KMS-11 (cell line): Measurements from ENCODE around the gene FBXO30.

ENCODE experiments used
- H2AFZ ChIP-seq: fragments of 200-600 bp; sonication (generic); 2 replicates; pipeline ENCODE4 v1.6.1; 2016; ENCODE audit warnings: antibody characterized with exemption, mixed run types, low read depth
- H3K27ac ChIP-seq: fragments of 200-600 bp; sonication (generic); 2 replicates; pipeline ENCODE4 v1.6.1; 2016; ENCODE audit warnings: mild to moderate bottlenecking, mixed run types
- H3K27me3 ChIP-seq: fragments of 200-600 bp; sonication (generic); 2 replicates; pipeline ENCODE4 v1.6.1; 2017; ENCODE audit warnings: mild to moderate bottlenecking, low read depth, mixed run types, moderate library complexity; ENCODE audit not compliant: insufficient read depth
- H3K36me3 ChIP-seq: fragments of 200-600 bp; sonication (generic); 2 replicates; pipeline ENCODE4 v1.6.1; 2017; ENCODE audit warnings: mild to moderate bottlenecking, mixed run types; ENCODE audit not compliant: insufficient read depth
- H3K4me1 ChIP-seq: fragments of 200-600 bp; sonication (generic); 2 replicates; pipeline ENCODE4 v1.6.1; 2016; ENCODE audit warnings: mild to moderate bottlenecking, low read depth, mixed run types; ENCODE audit not compliant: poor library complexity, severe bottlenecking
- H3K4me2 ChIP-seq: fragments of 200-600 bp; sonication (generic); 2 replicates; pipeline ENCODE4 v1.7.0; 2016; ENCODE audit warnings: mild to moderate bottlenecking, mixed run types
- H3K4me3 ChIP-seq: fragments of 200-600 bp; sonication (generic); IDR thresholded peaks from 2 replicates; pipeline ENCODE4 v1.6.1; 2017; ENCODE audit warnings: low read depth, low read length, mixed read lengths; ENCODE audit not compliant: insufficient read depth
- H3K79me2 ChIP-seq: fragments of 200-600 bp; sonication (generic); 2 replicates; pipeline ENCODE4 v1.6.1; 2016; ENCODE audit warnings: low read depth, mixed run types; ENCODE audit not compliant: insufficient read depth
- H3K9ac ChIP-seq: fragments of 200-600 bp; sonication (generic); 2 replicates; pipeline ENCODE4 v1.6.1; 2016; ENCODE audit warnings: mild to moderate bottlenecking, mixed run types
- H4K20me1 ChIP-seq: fragments of 200-600 bp; sonication (generic); 2 replicates; pipeline ENCODE4 v1.6.1; 2016; ENCODE audit warnings: mild to moderate bottlenecking, mixed run types; ENCODE audit not compliant: insufficient read depth
- CTCF ChIP-seq: fragments of 200-600 bp; sonication (generic); conservative IDR thresholded peaks from 2 replicates; pipeline ENCODE4 v1.6.1; 2017; ENCODE audit warnings: low read depth, mild to moderate bottlenecking, antibody characterized with exemption, low read length, moderate library complexity, mixed read lengths

The FBXO30 gene

GRCh38 chr6:145824344-145824743 lies 9.7 kb upstream of the FBXO30 start:
- H3K9ac ChIP-seq, result no peak overlapping the region
- H3K79me2 ChIP-seq, result no peaks in the 10 kb centered on the region
- no peak overlapping the region for H3K27ac ChIP-seq
- H3K4me2 ChIP-seq, result no peak overlapping the region
- no peaks in the 10 kb centered on the region for H4K20me1 ChIP-seq
- no peak overlapping the region for H3K4me3 ChIP-seq
- H3K4me1 ChIP-seq, result no peaks in the 10 kb centered on the region
- no peak for TF ChIP-seq CTCF
- no peaks in the 10 kb centered on the region for H3K36me3 ChIP-seq
- no peaks in the 10 kb centered on the region for H3K27me3 ChIP-seq
- no peak overlapping the region for H2AFZ ChIP-seq

- TF ChIP-seq CTCF, result no peak
Observed at GRCh38 chr6:145823328-145823944, 8.8 kb upstream of the FBXO30 start.

GRCh38 chr6:145822456-145822855 lies 7.9 kb upstream of the FBXO30 start:
- Histone ChIP-seq H3K27ac (no peak overlapping the region), H3K4me3 (no peak overlapping the region), H3K79me2 (no peaks in the 10 kb centered on the region), H3K4me1 (no peaks in the 10 kb centered on the region), H3K27me3 (no peaks in the 10 kb centered on the region), H4K20me1 (no peaks in the 10 kb centered on the region), H2AFZ (no peak overlapping the region), H3K4me2 (no peak overlapping the region), H3K36me3 (no peaks in the 10 kb centered on the region), H3K9ac (no peak overlapping the region)
- TF ChIP-seq CTCF, result no peak

More at GRCh38 chr6:145823328-145823944, 8.8 kb upstream of the FBXO30 start:
- Histone ChIP-seq H2AFZ (no peak overlapping the region), H3K36me3 (no peaks in the 10 kb centered on the region), H3K27me3 (no peaks in the 10 kb centered on the region), H3K79me2 (no peaks in the 10 kb centered on the region), H3K9ac (no peak overlapping the region), H3K27ac (no peak overlapping the region), H3K4me3 (no peak overlapping the region), H3K4me2 (no peak overlapping the region), H4K20me1 (no peaks in the 10 kb centered on the region), H3K4me1 (no peaks in the 10 kb centered on the region)

GRCh38 chr6:145819994-145820393 lies 5.4 kb upstream of the FBXO30 start:
- H3K27me3 ChIP-seq, result no peaks in the 10 kb centered on the region
- TF ChIP-seq CTCF, result no peak
- no peak overlapping the region for H3K4me3 ChIP-seq
- no peak overlapping the region for H3K27ac ChIP-seq
- no peaks in the 10 kb centered on the region for H3K79me2 ChIP-seq
- H3K4me2 ChIP-seq, result no peak overlapping the region
- no peaks in the 10 kb centered on the region for H3K36me3 ChIP-seq
- no peaks in the 10 kb centered on the region for H4K20me1 ChIP-seq
- no peak overlapping the region for H3K9ac ChIP-seq
- H2AFZ ChIP-seq, result no peak overlapping the region
- H3K4me1 ChIP-seq, result peaks cover 9% of the 10 kb centered on the region
